A375 (cell line): ENCODE measurements around the gene RO60. TPM values are rescaled to one million over a fixed set of nuclear protein-coding genes. Genes with fewer than 3 reads are reported as not detected.

ENCODE experiments used
- small RNA-seq: library from RNA; depleted of rRNA; stranded (forward); fragments of <200 nt; gene quantifications from one replicate; pipeline ENCODE3, GENCODE V24; 2014
- total RNA-seq: library from RNA; depleted of rRNA; stranded (reverse); fragments of >200 nt; shearing (Covaris generic); gene quantifications from 2 replicates; pipeline ENCODE4 v1.2.3, GENCODE V29; 2014; rRNA removed

Gene RO60
- 102 and 138 TPM in 2 replicates for total RNA-seq

DNA sequence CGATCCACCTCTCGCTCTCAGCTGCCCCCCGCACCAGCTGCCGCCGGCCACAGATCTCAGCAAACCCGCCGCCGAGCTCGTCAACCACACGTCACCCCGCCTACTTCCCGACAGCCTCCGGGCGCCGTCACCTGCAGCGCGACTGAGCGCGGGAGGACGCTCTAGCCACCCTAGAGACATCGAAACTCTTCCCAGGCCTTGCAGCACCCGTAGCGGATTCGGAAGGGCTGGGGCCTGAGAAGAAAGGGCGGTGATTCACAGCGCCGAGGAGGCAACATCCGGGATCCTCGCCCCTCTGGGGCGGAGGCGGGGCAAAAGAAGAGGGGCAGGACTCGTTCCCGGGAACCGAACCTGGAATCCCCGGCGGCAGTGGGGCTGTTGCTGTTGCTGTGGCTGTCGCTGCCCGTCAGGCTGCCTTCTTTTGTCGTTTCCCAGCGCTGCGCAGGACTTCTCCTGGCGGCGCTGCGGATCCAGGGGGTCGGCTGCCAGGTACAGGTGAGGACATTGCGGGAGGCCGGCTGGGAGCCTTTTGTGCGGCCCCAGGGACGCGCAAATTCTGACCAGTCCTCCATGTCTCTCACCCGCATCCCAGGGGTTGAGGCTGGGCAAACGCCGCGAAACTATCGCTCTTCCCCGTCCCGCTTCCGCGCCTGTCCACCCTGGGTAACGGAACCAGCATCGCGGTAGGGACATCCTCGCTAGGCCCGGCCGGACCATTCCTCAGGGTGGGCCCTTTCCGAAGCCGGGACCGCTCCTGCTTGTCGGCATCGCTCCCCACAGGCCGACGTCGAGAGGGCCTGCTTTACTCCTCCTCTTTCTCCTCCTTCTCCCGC lies at the start of gene RO60, which contains the start of gene UCHL5:
RO60 (plus strand) TSS at position 331 of the 833 bp plus-strand sequence. CDS start 9,443 bp downstream, outside the sequence.
UCHL5 (minus strand) TSS at position 79 of the 833 bp plus-strand sequence. CDS start 100 bp downstream, outside the sequence.

DNA sequence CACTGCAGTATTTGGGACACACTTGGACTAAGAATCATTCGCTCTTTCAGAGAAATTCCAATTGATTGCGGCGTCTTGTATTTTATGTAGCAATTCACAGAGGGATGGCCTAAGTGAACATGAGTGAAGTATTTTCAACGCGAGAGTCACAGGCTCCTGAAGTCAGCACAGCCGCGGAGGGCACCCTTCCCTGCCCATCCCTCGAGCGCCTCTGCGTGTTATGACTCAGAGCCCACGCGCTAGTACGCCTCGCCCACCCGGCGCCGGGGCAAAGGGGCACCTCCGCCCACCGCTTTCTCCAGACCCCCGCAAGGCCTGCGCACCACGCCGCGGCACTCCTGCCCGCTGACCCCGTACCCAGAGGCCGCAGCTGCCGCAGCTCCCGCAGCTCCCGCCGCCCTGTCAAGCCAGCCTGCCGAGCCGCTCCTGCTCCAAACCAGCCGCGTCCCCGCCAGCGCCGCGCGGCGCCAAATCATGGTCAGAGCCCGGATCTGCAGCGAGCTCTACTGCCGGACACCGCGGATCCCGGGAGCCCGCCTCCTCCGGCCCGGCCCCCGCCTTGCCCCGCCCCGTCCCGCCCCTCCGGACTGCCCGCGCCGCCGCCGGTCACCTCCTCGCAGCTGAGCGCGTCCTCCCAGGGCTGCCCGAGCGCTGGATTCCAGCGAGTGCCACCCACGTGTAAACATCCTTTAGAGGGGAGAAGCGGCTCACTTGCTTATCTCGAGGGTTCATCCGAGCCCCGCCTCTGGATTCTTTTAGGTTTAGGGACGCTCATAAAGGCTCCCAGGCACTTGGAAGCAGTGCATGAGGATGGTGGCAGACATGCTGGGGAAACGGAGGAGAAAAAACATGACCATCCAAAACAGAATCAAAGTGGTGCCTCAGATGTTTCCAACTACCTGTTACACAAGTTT lies 45.8 kb downstream of the RO60 start, which contains the start of gene GLRX2:
GLRX2 (minus strand) TSS at position 508 of the 914 bp plus-strand sequence; CDS start at position 476, 32 bp downstream.

Small RNA genes within 50 kb of the gene (small RNA-seq; reads per million reads assigned to genes)
- not detected for gene SCARNA18B

Other genes starting within 250 kb of the RO60 start
- 85.7 and 93.7 TPM in 2 replicates for gene UCHL5, start 252 bp upstream of the RO60 start, total RNA-seq
- gene GLRX2, start 45.8 kb downstream of the RO60 start, total RNA-seq, result 40.1 and 49.4 TPM in 2 replicates
- 25.0 and 36.1 TPM in 2 replicates for gene CDC73, start 62.4 kb downstream of the RO60 start, total RNA-seq
- 2.1 and 3.3 TPM in 2 replicates for gene B3GALT2, start 127.0 kb downstream of the RO60 start, total RNA-seq